Vagina (tissue), 2 donors: ENCODE measurements around the gene SPOCK1.

ENCODE experiments used
- POLR2A ChIP-seq, 2 donors: fragments of 450-650 bp; IDR thresholded peaks; one replicate each; pipeline ENCODE4 v1.6.1; 2017; ENCODE audit warnings: antibody characterized with exemption in 2 of 2, mild to moderate bottlenecking in 2 of 2, moderate library complexity in 2 of 2
- POLR2AphosphoS5 ChIP-seq, 2 donors: sonication (generic); formaldehyde crosslinking; IDR thresholded peaks; one replicate each; pipeline ENCODE4 v1.9.0; 2017; ENCODE audit warnings: antibody characterized with exemption in 2 of 2, mild to moderate bottlenecking in 2 of 2, low read depth in 1 of 2; ENCODE audit not compliant: insufficient read depth in 1 of 2
- TF ChIP-seq, protein P1 (sequence below), 3 experiments: fragments of 450-650 bp in 2 of 3; fragments of 200-600 bp in 1 of 3; sonication (generic) in 1 of 3; IDR thresholded peaks; one replicate each; pipeline ENCODE4 v1.5.1; 2017 to 2019; ENCODE audit warnings: antibody characterized with exemption in 3 of 3, mild to moderate bottlenecking in 2 of 3, moderate library complexity in 2 of 3

DNA sequence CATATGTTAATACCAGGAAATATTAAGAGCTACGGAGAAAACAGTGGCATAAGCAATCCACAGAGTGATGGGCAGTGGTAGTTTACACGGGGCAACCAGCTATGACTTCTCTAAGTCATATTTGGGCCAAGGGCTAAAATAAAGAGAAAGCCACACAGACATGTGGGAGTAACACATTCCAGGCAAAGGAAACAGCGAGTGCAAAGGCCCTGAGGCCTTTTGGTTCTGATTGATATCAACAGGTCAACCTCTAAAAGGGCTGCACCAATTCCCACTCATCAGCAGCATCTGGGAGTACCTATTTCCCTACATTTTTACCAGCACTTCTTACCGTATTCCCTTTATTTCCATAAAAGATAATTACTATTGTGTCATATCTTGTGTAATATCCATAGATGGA, 173.4 kb downstream of the SPOCK1 start:
- TF ChIP-seq, protein P1, sequence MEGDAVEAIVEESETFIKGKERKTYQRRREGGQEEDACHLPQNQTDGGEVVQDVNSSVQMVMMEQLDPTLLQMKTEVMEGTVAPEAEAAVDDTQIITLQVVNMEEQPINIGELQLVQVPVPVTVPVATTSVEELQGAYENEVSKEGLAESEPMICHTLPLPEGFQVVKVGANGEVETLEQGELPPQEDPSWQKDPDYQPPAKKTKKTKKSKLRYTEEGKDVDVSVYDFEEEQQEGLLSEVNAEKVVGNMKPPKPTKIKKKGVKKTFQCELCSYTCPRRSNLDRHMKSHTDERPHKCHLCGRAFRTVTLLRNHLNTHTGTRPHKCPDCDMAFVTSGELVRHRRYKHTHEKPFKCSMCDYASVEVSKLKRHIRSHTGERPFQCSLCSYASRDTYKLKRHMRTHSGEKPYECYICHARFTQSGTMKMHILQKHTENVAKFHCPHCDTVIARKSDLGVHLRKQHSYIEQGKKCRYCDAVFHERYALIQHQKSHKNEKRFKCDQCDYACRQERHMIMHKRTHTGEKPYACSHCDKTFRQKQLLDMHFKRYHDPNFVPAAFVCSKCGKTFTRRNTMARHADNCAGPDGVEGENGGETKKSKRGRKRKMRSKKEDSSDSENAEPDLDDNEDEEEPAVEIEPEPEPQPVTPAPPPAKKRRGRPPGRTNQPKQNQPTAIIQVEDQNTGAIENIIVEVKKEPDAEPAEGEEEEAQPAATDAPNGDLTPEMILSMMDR (IDR thresholded peaks at IDR 0.05): no peak
- TF ChIP-seq POLR2A (IDR thresholded peaks at IDR 0.05) (no peak), POLR2AphosphoS5 (IDR thresholded peaks at IDR 0.05; ENCODE audit: insufficient read depth in 1 of 2, low read depth in 1 of 2) (no peak)
